Smooth muscle cell of the pulmonary artery (primary cell): ENCODE results near the gene BCL2L13. TPM values are rescaled to one million over a fixed set of nuclear protein-coding genes. Genes with fewer than 3 reads are reported as not detected.

Experiments used
- total RNA-seq: library from RNA; depleted of rRNA; stranded (reverse); fragments of >200 nt; gene quantifications from 2 replicates; pipeline ENCODE4 v1.2.3, GENCODE V29; 2014

Gene BCL2L13
- total RNA-seq = 55.8 and 66.4 TPM in 2 replicates

GRCh38 chr22:17638432-17639246 lies at the start of gene BCL2L13:
BCL2L13 (plus strand) TSS chr22:17638757; CDS start chr22:17655712, 16,955 bp downstream.

GRCh38 chr22:17628406-17629172 lies 10.0 kb upstream of the BCL2L13 start, which contains the start of gene ATP6V1E1:
ATP6V1E1 (minus strand) TSS chr22:17628749; CDS start chr22:17628635, 114 bp downstream.

DNA sequence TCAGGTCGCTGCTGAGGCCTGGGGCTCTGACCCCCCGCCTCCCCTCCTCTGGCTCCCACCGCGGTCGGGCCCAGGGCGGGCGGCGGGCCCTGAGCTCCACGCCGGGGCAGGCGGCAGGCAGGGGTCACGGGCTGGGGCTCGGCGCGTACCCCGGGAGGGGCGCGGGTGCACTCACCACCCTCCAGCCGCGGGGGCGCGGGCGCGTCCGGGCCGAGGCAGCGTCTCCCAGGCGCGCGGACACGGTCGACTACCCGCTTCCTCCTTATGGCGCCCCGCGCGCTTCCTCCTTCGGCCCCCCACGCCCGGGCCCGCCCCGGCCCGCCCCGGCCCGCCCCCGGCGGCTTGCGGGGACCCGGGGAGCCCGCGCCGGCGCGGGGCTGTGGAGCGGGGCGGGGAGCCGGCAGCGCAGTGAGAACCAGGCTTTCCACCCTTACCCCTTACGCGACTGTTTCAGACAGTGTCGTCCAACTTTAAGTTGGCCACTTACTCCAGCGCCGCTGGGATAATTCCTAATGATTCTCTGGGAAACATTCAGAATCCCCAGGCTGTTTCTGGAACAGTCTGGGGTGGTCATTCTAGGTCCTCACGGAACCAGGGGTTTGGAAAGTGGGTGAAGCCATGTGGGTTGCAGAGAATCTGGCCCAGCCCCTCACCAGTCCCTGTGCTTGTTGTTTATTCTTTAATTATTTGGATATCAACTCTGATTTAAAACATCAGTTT lies 135.8 kb downstream of the BCL2L13 start, which contains the start of gene BID:
TSS of gene BID (minus strand) at position 264 of the 720 bp plus-strand sequence. CDS start 24,353 bp downstream, outside the sequence.

Other genes starting within 250 kb of the BCL2L13 start
- not detected in 2 replicates for gene SLC25A18, start 75.3 kb upstream of the BCL2L13 start, total RNA-seq
- 197 and 240 TPM in 2 replicates for gene ATP6V1E1, start 10.0 kb upstream of the BCL2L13 start, total RNA-seq
- gene BID, start 135.7 kb downstream of the BCL2L13 start, total RNA-seq = 12.4 and 22.3 TPM in 2 replicates